IMR-90 (cell line): ENCODE data around the gene SELENOH. TPM values are rescaled to one million over a fixed set of nuclear protein-coding genes. Genes with fewer than 3 reads are reported as not detected.

ENCODE experiments used
- ATAC-seq: fragments of 200-7000 bp; cut with Tn5 transposase; 2 replicates; pipeline ENCODE4 v1.9.1; 2020; ENCODE audit warnings: low read depth, mild to moderate bottlenecking, moderate library complexity
- BruUV-seq: library from RNA; stranded (reverse); fragments of 400-500 nt; replicated peaks from 2 replicates; lab custom pipeline; 2021; lab: Mats Ljungman, UMichigan
- CTCF ChIA-PET: fragments of 300-600 bp; formaldehyde crosslinking; extraction: SDS; loops from one replicate; lab custom pipeline; 2021; ENCODE audit warnings: antibody characterized with exemption; lab: Yijun Ruan, JAX
- POLR2A ChIA-PET: fragments of 300-600 bp; sonication (Branson Sonifier 250); formaldehyde crosslinking; loops from one replicate; lab custom pipeline; 2022; ENCODE audit warnings: antibody characterized with exemption; ENCODE audit not compliant: unreplicated experiment; lab: Charles Lee
- DNase-seq: peaks from one replicate; pipeline ENCODE4 v3.0.0; 2013
- H2AFZ ChIP-seq: replicated peaks from 2 replicates; pipeline ENCODE3; 2013; ENCODE audit warnings: low read length, mild to moderate bottlenecking; ENCODE audit not compliant: poor library complexity
- H2AK5ac ChIP-seq: 2 replicates; pipeline ENCODE4 v1.6.1; 2013; ENCODE audit warnings: low read depth, low read length, inconsistent platforms
- H2AK9ac ChIP-seq: replicated peaks from 2 replicates; pipeline ENCODE3; 2013; ENCODE audit warnings: mild to moderate bottlenecking, low read depth, low read length, moderate library complexity; ENCODE audit not compliant: poor library complexity
- H2BK120ac ChIP-seq: 2 replicates; pipeline ENCODE4 v1.6.1; 2013; ENCODE audit warnings: low read depth, low read length, inconsistent platforms
- H2BK15ac ChIP-seq: 3 replicates; pipeline ENCODE4 v1.6.1; 2013; ENCODE audit warnings: low read depth, low read length, inconsistent platforms
- H2BK20ac ChIP-seq: 2 replicates; pipeline ENCODE4 v1.6.1; 2013; ENCODE audit warnings: low read depth, mild to moderate bottlenecking, inconsistent platforms, low read length, moderate library complexity
- H2BK5ac ChIP-seq: 2 replicates; pipeline ENCODE4 v1.6.1; 2013; ENCODE audit warnings: mild to moderate bottlenecking, low read depth, low read length, inconsistent platforms; ENCODE audit not compliant: poor library complexity, severe bottlenecking
- H3K14ac ChIP-seq: replicated peaks from 2 replicates; pipeline ENCODE4 v1.6.1; 2013; ENCODE audit warnings: low read depth, low read length, inconsistent platforms
- H3K18ac ChIP-seq: 2 replicates; pipeline ENCODE4 v1.6.1; 2013; ENCODE audit warnings: low read depth, low read length, control low read depth
- H3K23ac ChIP-seq: 2 replicates; pipeline ENCODE4 v1.6.1; 2013; ENCODE audit warnings: low read depth, low read length, inconsistent platforms
- H3K27ac ChIP-seq: 2 replicates; pipeline ENCODE4 v1.5.1; 2013; ENCODE audit warnings: mild to moderate bottlenecking, control low read depth, low read length; ENCODE audit not compliant: insufficient read depth
- H3K27me3 ChIP-seq: 2 replicates; pipeline ENCODE4 v1.6.1; 2013; ENCODE audit warnings: low read length; ENCODE audit not compliant: control insufficient read depth, insufficient read depth
- H3K36me3 ChIP-seq: 2 replicates; pipeline ENCODE4 v1.6.1; 2013; ENCODE audit warnings: low read length, mixed read lengths; ENCODE audit not compliant: control insufficient read depth, insufficient read depth
- H3K4ac ChIP-seq: 2 replicates; pipeline ENCODE4 v1.6.1; 2013; ENCODE audit warnings: low read depth, low read length, inconsistent platforms
- H3K4me1 ChIP-seq: 2 replicates; pipeline ENCODE4 v1.6.1; 2013; ENCODE audit warnings: low read length, mixed read lengths; ENCODE audit not compliant: control insufficient read depth, insufficient read depth
- H3K4me2 ChIP-seq: 2 replicates; pipeline ENCODE4 v1.6.1; 2013; ENCODE audit warnings: low read depth, mild to moderate bottlenecking, control low read depth, low read length, moderate library complexity
- H3K4me3 ChIP-seq: 2 replicates; pipeline ENCODE4 v1.5.1; 2013; ENCODE audit warnings: low read depth, mild to moderate bottlenecking, control low read depth, low read length, moderate library complexity; ENCODE audit not compliant: insufficient read depth
- H3K56ac ChIP-seq: 2 replicates; pipeline ENCODE4 v1.6.1; 2013; ENCODE audit warnings: low read length, inconsistent platforms; ENCODE audit not compliant: insufficient read depth; ENCODE audit errors: extremely low read depth
- H3K79me1 ChIP-seq, 2 experiments: 2 replicates each; pipeline ENCODE4 v1.6.1; 2013; ENCODE audit warnings: low read length in 2 of 2, inconsistent platforms in 1 of 2, low read depth in 1 of 2
- H3K9ac ChIP-seq: 2 replicates; pipeline ENCODE4 v1.6.1; 2013; ENCODE audit warnings: low read depth, low read length, control low read depth
- H3K9me1 ChIP-seq: 2 replicates; pipeline ENCODE4 v1.6.1; 2013; ENCODE audit warnings: low read length, inconsistent platforms; ENCODE audit not compliant: insufficient read depth
- H3K9me3 ChIP-seq: 2 replicates; pipeline ENCODE4 v1.6.1; 2013; ENCODE audit warnings: low read length; ENCODE audit not compliant: control insufficient read depth, insufficient read depth
- H4K20me1 ChIP-seq: 2 replicates; pipeline ENCODE4 v1.6.1; 2013; ENCODE audit warnings: low read length, inconsistent platforms; ENCODE audit not compliant: insufficient read depth
- H4K5ac ChIP-seq: 2 replicates; pipeline ENCODE4 v1.6.1; 2013; ENCODE audit warnings: mild to moderate bottlenecking, low read depth, low read length, control low read depth
- H4K8ac ChIP-seq, 2 experiments: 2 replicates each; pipeline ENCODE4 v1.6.1; 2013; ENCODE audit warnings: low read depth in 2 of 2, low read length in 2 of 2, control low read depth in 1 of 2, inconsistent platforms in 1 of 2
- H4K91ac ChIP-seq: 2 replicates; pipeline ENCODE4 v1.6.1; 2013; ENCODE audit warnings: low read depth, low read length, inconsistent platforms; ENCODE audit not compliant: insufficient read depth
- RAD21 ChIP-seq: IDR thresholded peaks from 2 replicates; pipeline ENCODE4 v1.6.1; 2012; ENCODE audit warnings: low read length, improper control_type of control experiment
- RFX5 ChIP-seq: IDR thresholded peaks from 2 replicates; pipeline ENCODE4 v1.8.0; 2012; ENCODE audit warnings: low read depth, mild to moderate bottlenecking, low read length, moderate library complexity
- SMC3 ChIP-seq: fragments of 150-350 bp; IDR thresholded peaks from 2 replicates; pipeline ENCODE4 v1.6.1; 2016; ENCODE audit warnings: low read depth, mild to moderate bottlenecking, antibody characterized with exemption, low read length, moderate library complexity
- USF2 ChIP-seq: fragments of 150-350 bp; IDR thresholded peaks from 2 replicates; pipeline ENCODE4 v1.6.1; 2017; ENCODE audit warnings: mild to moderate bottlenecking, antibody characterized with exemption, low read length, low read depth
- WGBS, 2 experiments: methylation state at CpG; one replicate each; pipeline versions ENCODE4 v1.1.5 to v1.1.7; 2013; ENCODE audit warnings: missing lambda C conversion rate in 2 of 2; ENCODE audit not compliant: insufficient read length in 1 of 2; ENCODE audit errors: extremely low coverage in 2 of 2; 5-methylcytosine and 5-hydroxymethylcytosine counted together
- dilution Hi-C: fragments of 300-500 bp; cut with HindIII; formaldehyde crosslinking; loops from one replicate; pipeline ENCODE4 v1.14.3; 2018; ENCODE audit warnings: low sequenced_read_pairs; ENCODE audit not compliant: unreplicated experiment
- in situ Hi-C: fragments of 300-500 bp; cut with MboI; formaldehyde crosslinking; loops from 3 replicates; pipeline ENCODE4 v1.14.3; 2019; ENCODE audit warnings: low sequenced_read_pairs, inconsistent platforms, mixed read lengths
- intact Hi-C: fragments of 100-400 bp; cut with micrococcal nuclease; formaldehyde crosslinking; loops from 2 replicates; pipeline ENCODE4 v1.10.0; 2022
- polyA plus RNA-seq, 3 experiments: library from polyadenylated mRNA; depleted of rRNA; stranded (reverse); fragments of >200 nt; gene quantifications; 2 replicates each; pipeline ENCODE4 v1.2.3, GENCODE V29; 2012; ENCODE audit warnings: low replicate concordance in 1 of 3
- total RNA-seq: library from RNA; depleted of rRNA; stranded (reverse); fragments of >200 nt; gene quantifications from 2 replicates; pipeline ENCODE4 v1.2.3, GENCODE V29; 2012
- TF ChIP-seq, protein P1 (sequence below): conservative IDR thresholded peaks from 2 replicates; pipeline ENCODE4 v1.5.1; 2012; ENCODE audit warnings: mild to moderate bottlenecking, low read depth, low read length, improper control_type of control experiment

The SELENOH gene
- total and polyA plus RNA-seq, 2 of the 4 experiments (the other 2 are of a cell fraction) = 40.3 to 107 TPM

DNA sequence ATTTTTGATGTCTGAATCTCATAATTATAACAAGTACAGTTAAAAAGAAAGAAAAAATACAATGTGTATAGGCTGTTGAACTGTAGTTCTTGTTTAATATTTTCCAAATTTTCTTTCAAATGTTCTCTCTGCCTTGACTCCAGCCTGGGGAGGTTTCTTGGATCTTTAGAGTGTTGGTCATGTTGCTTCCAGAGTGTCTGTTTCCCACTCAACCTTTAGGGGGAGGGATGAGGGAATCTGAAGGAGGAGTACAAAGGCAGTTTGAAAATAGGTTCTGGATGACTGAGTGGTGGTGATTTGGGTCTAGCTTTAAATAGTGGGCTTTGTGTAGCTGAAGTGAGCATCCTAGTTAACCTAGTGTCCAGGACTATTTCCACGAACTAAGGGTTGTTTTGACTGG is 22.3 kb downstream of the SELENOH start:
- ChIA-PET CTCF (interaction anchor here (1.5 to 2.0 kb wide), 2 partner anchors 15 to 37 kb away, joined by 5 to 8 read pairs; no protein-coding TSS in a partner anchor), POLR2A (interaction anchor here (1.1 to 1.4 kb wide), 2 partner anchors 92 to 264 kb away, joined by 5 to 7 read pairs; no protein-coding TSS in a partner anchor)
- peaks cover 51% of the 10 kb centered on the region for H4K20me1 ChIP-seq
- H3K4ac ChIP-seq = peak overlapping the region; percentile 75
- H4K5ac ChIP-seq = peak overlapping the region; percentile 62; the same call in 1 of the 2 replicates
- DNase-seq (peak; percentile 53), ATAC-seq (peak; percentile 31)
- peak overlapping the region; percentile 99 for H3K4me3 ChIP-seq
- H3K9ac ChIP-seq = peak overlapping the region; percentile 100
- peaks cover 0 to 30% of the 10 kb centered on the region in 2 experiments; a peak in 2 of 4 replicates for H3K79me1 ChIP-seq
- H2AK9ac ChIP-seq = peak overlapping the region; percentile 7
- no peak overlapping the region for H4K8ac ChIP-seq
- no peak overlapping the region for H2BK15ac ChIP-seq
- intact Hi-C loops (loop anchor here (1.0 to 5.0 kb wide), 5 partner anchors 13 to 749 kb away; no protein-coding TSS in a partner anchor), dilution Hi-C loops (no loop called here), in situ Hi-C loops (no loop called here)
- no TSS peak for BruUV-seq
- H3K4me2 ChIP-seq = peak overlapping the region; percentile 99
- peaks cover 4% of the 10 kb centered on the region for H3K36me3 ChIP-seq
- peak overlapping the region; percentile 1; the same call in 1 of the 2 replicates for H2AK5ac ChIP-seq
- no peak overlapping the region for H2AFZ ChIP-seq
- 0 out of 2 replicates have a peak, but pooled peaks cover 6% of the 10 kb centered on the region for H3K9me1 ChIP-seq
- peak overlapping the region; percentile 95 for H3K23ac ChIP-seq
- no CpG with 5 or more reads among the region's 1 CpG for WGBS, 2 experiments
- peak overlapping the region; percentile 26; the same call in 1 of the 2 replicates for H4K91ac ChIP-seq
- peak overlapping the region; percentile 24 for H3K56ac ChIP-seq
- no peaks in the 10 kb centered on the region for H3K9me3 ChIP-seq
- H2BK5ac ChIP-seq = peak overlapping the region; percentile 97
- peak overlapping the region; percentile 35; the same call in 1 of the 2 replicates for H2BK120ac ChIP-seq
- H3K27ac ChIP-seq = peak overlapping the region; percentile 22
- H3K14ac ChIP-seq = peak overlapping the region; percentile 86
- peaks cover 8% of the 10 kb centered on the region for H3K4me1 ChIP-seq
- TF ChIP-seq, protein P1, sequence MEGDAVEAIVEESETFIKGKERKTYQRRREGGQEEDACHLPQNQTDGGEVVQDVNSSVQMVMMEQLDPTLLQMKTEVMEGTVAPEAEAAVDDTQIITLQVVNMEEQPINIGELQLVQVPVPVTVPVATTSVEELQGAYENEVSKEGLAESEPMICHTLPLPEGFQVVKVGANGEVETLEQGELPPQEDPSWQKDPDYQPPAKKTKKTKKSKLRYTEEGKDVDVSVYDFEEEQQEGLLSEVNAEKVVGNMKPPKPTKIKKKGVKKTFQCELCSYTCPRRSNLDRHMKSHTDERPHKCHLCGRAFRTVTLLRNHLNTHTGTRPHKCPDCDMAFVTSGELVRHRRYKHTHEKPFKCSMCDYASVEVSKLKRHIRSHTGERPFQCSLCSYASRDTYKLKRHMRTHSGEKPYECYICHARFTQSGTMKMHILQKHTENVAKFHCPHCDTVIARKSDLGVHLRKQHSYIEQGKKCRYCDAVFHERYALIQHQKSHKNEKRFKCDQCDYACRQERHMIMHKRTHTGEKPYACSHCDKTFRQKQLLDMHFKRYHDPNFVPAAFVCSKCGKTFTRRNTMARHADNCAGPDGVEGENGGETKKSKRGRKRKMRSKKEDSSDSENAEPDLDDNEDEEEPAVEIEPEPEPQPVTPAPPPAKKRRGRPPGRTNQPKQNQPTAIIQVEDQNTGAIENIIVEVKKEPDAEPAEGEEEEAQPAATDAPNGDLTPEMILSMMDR = peak; percentile 34; the same call in 1 of the 2 replicates
- TF ChIP-seq RFX5 (no peak), SMC3 (peak; percentile 19; the same call in 1 of the 2 replicates), RAD21 (no peak; the same call in 1 of the 2 replicates), USF2 (no peak)
- H2BK20ac ChIP-seq = no peak overlapping the region
- H3K18ac ChIP-seq = peak overlapping the region; percentile 78; the same call in 1 of the 2 replicates
- no peaks in the 10 kb centered on the region for H3K27me3 ChIP-seq
